ENCODE data around the gene KIAA1210.
A peak's percentile ranks its signal among the peaks of the same experiment; 100 is the strongest.

KIAA1210 gene

GRCh38 chrX:119062750-119063374, 64.8 kb downstream of the KIAA1210 start:
- TF ChIP-seq CTCF (IDR thresholded peaks at IDR 0.05) = no peak
- no peak for DNase-seq
- H3K9me3 ChIP-seq = no peaks in the 10 kb centered on the region
- intact Hi-C loops (cut with DNase I; ENCODE audit: low total_unique reads) = no loop called here
- no peaks in the 10 kb centered on the region for H3K36me3 ChIP-seq
- H3K4me1 ChIP-seq = no peaks in the 10 kb centered on the region
- no peak overlapping the region for H3K27ac ChIP-seq
- no peak overlapping the region for H3K4me3 ChIP-seq
- no peaks in the 10 kb centered on the region for H3K27me3 ChIP-seq

- no peak for DNase-seq
- Histone ChIP-seq H3K36me3 (no peaks in the 10 kb centered on the region), H3K27me3 (no peaks in the 10 kb centered on the region), H3K4me1 (no peaks in the 10 kb centered on the region), H3K27ac (no peak overlapping the region), H3K9me3 (no peaks in the 10 kb centered on the region), H3K4me3 (no peak overlapping the region)
- intact Hi-C loops (cut with DNase I; ENCODE audit: low total_unique reads) = no loop called here
- TF ChIP-seq CTCF (IDR thresholded peaks at IDR 0.05) = no peak
Observed at GRCh38 chrX:119055687-119056086, 71.9 kb downstream of the KIAA1210 start.

DNA sequence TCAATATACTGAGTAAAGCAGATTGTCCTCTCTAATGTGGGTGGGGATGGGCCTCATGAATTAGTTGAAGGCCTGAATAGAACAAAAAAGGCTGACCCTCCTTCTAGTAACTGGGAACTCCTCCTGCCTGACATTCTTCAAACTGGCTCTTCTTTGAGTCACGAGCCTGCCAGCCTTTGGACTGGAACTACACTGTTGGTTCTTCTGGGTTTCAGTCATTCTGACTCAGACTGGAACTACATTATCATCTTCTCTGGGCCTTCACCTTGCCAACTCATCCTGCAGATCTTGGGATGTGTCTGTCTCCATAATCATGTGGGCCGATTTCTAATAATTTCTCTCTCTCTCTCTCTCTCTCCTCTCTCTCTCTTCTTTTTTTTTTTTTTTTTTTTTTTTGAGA, 81.7 kb downstream of the KIAA1210 start:
- Histone ChIP-seq H3K27me3 (no peaks in the 10 kb centered on the region), H3K4me3 (no peak overlapping the region), H3K36me3 (no peaks in the 10 kb centered on the region), H3K9me3 (no peaks in the 10 kb centered on the region), H3K4me1 (peaks cover 0 to 5% (median 1%) of the 10 kb centered on the region in 4 donors), H3K27ac (no peak overlapping the region)
- TF ChIP-seq CTCF (IDR thresholded peaks at IDR 0.05) = no peak
- intact Hi-C loops (cut with DNase I; ENCODE audit: low total_unique reads) = no loop called here
- no peak for DNase-seq

DNA sequence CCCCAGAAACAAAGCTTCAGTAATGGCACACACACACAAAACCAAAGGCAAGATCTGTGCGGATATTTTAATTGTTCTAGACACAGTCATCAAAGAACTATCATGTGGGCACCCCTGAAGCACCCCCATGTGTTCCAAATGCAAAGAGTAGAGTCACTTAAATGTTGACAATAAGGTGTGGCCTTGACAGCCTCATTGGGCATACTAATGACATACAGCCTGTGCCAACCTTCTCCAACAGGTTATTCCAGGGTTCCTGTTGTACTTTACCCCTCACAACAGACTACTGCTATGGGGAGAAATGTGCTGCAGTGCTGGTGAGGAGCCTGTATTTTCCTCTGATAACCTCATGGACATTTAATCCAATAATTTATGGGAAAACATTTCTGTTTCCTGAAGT, 84.6 kb downstream of the KIAA1210 start:
- H3K4me3 ChIP-seq = no peak overlapping the region
- no peaks in the 10 kb centered on the region for H3K9me3 ChIP-seq
- no peak for DNase-seq
- intact Hi-C loops (cut with DNase I; ENCODE audit: low total_unique reads) = no loop called here
- TF ChIP-seq CTCF (IDR thresholded peaks at IDR 0.05) = no peak
- H3K36me3 ChIP-seq = no peaks in the 10 kb centered on the region
- no peak overlapping the region for H3K27ac ChIP-seq
- no peaks in the 10 kb centered on the region for H3K27me3 ChIP-seq
- H3K4me1 ChIP-seq = peaks cover 0 to 10% (median 3%) of the 10 kb centered on the region in 4 donors

GRCh38 chrX:119042040-119042439, 85.6 kb downstream of the KIAA1210 start:
- Histone ChIP-seq H3K9me3 (no peaks in the 10 kb centered on the region), H3K4me3 (no peak overlapping the region), H3K27ac (peak overlapping the region in 1 of 2 donors; percentile 43), H3K4me1 (peaks cover 0 to 10% (median 3%) of the 10 kb centered on the region in 4 donors), H3K27me3 (no peaks in the 10 kb centered on the region), H3K36me3 (no peaks in the 10 kb centered on the region)
- DNase-seq = no peak
- no peak for TF ChIP-seq CTCF (IDR thresholded peaks at IDR 0.05)
- intact Hi-C loops (cut with DNase I; ENCODE audit: low total_unique reads) = no loop called here

- Histone ChIP-seq H3K4me1 (peaks cover 0 to 10% (median 3%) of the 10 kb centered on the region in 4 donors), H3K27ac (peak overlapping the region in 1 of 2 donors; percentile 43), H3K27me3 (no peaks in the 10 kb centered on the region), H3K4me3 (no peak overlapping the region), H3K36me3 (no peaks in the 10 kb centered on the region), H3K9me3 (no peaks in the 10 kb centered on the region)
- peak; percentile 74 to 79 for DNase-seq
- intact Hi-C loops (cut with DNase I; ENCODE audit: low total_unique reads) = no loop called here
- TF ChIP-seq CTCF (IDR thresholded peaks at IDR 0.05) = no peak
Observed at GRCh38 chrX:119041175-119041574, 86.4 kb downstream of the KIAA1210 start.

Measured in tibial artery (tissue), 4 donors.